AG08395 (cell line): ENCODE results near the gene CFAP20DC.
A peak's percentile ranks its signal among the peaks of the same experiment; 100 is the strongest.
"Not testable (repeated sequence)": the region's sequence is repeated elsewhere in the genome, so short reads cannot be mapped to it uniquely, and the experiment has no call there.

ENCODE experiments used
- DNase-seq: peaks from one replicate; pipeline ENCODE4 v3.0.0; 2012; ENCODE audit warnings: mixed read lengths, low spot score

CFAP20DC gene

DNA sequence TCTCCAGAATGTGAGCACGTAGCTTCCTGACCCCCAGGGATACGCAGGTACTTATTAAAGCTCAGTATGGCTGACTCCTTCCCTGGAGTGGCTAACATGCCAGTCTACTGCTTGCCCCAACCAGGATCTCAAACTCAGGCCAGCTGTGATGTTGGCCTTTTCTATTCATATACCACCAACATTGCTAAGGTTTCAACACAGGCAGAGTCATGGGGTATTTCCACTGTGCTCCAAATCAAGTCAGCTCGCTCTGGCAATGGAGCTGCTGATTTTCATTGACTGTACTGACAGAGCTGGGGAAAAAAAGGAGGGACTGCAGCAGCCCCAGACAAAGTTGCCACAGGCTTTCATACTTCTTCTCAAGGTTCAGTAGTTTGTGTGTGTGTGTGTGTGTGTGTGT lies 87.0 kb downstream of the CFAP20DC start:
- peak; percentile 7 for DNase-seq

DNA sequence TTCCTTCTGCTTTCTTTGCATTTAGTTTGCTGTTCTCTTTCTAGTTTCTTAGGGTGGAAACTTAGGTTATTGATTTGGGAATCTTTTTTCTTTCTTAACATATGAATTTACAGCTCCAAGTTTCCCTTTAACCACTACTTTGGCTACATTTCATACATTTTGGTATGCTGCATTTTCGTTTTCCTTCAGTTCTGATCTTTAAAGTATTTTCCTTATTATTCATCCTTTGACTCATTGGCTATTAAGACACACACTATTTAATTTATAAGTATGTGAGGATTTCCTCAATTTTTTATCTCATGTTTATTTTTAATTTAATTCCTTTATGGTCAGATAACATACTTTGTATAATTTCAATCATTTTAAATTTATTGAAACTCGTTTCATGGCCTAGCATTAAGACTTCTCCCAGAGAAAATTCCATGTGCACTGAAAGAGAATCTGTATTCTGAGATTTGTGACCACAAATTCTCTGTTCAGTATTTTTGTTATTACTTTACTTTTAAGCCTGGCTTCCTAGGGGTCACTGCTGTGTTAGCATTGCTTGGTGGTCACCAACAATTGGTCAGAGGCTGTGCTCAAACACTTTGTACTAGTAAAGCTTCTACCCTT lies 87.7 kb downstream of the CFAP20DC start:
- peak; percentile 30 for DNase-seq

DNA sequence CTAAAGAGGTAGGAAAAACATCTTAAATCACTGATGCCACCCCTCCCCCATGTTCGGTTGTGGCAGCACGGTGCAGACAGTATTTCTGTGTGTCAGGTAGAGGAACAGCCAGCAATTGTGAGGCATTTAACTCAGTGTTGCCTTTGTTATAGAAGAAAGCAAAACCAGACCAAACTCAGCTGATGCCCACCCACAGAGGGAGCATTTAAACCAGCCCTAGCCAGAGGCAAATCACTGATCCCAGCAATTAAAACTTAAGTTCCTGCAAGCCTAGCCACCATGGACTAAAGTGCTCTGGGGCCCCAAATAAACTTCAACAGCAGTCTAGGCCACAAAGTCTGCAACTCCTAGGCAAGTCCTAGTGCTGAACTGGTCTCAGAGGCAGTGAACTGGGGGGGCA lies 94.5 kb downstream of the CFAP20DC start:
- no peak for DNase-seq

DNA sequence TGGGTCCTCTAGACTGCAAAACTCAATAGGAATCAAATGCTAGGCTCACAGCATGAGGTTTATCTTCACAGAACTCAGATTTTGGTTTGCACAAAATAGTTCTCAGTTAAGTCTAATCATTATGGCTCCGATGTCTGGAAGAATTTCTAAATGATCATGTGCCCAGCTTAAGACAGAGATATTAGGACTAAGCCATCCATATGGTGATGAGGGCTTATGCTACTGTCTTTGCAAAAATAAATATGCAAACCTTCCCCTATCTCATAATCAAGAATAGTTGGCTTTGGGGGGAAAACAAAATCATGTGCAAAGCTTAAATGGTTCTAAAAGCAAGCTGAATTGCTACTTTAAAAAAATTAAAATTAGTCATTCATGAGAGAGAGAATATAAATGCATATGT lies 96.5 kb downstream of the CFAP20DC start:
- DNase-seq = no peak

DNA sequence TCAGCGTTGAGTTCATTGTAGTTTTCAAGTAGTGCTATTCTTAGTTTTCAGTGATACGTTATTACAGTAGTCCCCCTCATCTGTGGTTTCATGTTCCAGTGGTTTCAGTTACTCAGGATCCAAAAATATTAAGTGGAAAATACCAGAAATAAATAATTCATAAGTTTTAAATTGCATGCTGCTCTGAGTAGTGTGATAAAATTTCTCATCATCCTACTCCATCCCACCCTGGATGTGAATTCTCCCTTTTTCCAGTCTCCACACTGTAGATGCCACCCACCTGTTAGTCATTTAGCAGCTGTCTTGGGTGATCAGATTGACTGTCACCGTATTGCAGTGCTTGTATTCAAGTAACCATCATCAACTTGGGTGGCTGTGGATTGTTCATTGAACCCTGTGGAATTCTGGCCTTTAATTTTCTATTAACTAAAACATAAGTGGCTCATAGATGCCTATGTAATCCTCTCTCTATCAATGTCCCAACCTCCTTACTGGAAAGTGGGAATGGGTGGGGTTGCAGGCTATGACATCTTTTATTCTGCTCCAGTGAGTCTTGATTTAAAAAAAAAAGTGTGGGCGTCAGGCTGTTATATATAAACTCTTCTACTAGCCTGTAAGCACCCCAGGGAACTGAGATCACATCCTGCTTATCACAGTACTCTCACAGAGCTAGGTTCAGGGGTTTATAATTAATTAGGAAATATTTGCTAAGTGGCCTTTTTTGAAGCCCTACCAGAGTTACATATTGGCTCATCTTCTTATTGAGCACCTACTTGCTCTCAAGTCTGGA lies 97.5 kb downstream of the CFAP20DC start:
- no peak for DNase-seq

DNA sequence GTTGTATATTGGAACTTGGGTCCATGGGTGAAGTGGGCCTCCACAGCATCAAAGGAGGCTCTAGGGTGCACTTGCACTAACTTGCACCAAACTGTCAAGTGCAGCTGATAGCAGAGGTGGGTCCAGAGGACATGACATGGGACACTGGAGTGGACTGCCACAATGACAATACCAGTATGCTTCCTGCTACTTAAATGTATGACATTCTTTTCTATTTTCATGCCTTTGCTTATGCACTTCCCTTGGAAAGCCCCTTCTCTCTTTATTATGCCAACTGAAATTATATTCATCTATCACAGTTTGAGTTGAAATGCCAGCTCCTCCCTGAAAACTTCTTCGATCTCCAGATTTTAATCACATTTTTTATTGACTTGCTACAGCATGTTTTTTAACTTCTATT lies 101.8 kb downstream of the CFAP20DC start:
- DNase-seq = no peak

DNA sequence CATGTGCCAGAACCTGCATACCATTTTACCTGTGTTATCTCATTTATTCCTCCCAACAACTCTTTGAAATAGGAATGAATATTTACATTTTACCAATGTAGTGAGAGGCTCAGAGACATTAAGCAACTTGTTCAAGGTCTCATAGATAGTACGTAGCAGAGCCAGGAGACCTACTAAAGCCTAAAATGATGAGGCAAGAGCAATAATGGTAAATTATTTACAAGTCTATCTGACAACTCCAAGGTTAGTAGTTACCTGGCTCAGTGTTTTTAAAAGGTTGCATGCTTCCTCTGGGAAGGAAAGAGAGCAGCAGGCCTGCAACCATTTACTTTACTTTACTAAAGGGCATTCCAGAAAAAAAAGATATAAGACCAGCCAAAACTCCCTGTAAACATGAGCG lies 103.0 kb downstream of the CFAP20DC start:
- no peak for DNase-seq

DNA sequence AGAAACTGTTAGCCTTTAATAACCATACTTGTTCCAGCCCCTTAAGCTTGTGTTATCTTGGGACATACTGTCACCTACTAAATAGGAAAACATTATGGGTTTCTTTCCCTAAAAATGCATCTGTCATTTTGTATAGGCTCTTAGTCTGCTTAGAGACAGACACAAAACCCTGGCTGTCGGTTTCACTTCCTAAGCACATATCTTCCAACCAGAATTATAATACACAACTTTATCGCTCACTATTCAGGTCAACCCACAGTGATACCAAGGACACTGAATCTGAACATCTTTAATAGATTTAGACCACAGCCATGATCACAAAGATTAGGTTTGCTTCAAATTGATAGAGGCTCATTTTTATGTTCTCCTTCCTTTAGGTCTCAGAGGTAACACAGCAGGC lies 111.8 kb downstream of the CFAP20DC start:
- no peak for DNase-seq

DNA sequence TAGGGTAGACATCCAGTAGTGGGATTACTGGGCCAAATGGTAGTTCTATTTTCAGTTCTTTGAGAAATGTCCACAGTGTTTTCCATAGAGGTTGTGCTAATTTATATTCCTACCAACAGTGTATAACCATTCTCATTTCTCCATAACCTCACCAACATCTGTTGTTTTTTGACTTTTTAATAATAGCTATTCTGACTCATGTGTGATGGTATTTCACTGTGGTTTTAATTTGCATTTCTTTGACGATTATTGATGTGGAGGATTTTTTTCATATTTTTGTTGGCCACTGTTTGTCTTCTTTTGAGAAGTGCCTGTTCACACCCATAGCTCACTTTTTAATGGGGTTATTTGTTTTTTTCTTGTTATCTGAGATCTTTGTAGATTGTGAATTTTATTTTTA lies 125.2 kb downstream of the CFAP20DC start:
- no peak for DNase-seq

DNA sequence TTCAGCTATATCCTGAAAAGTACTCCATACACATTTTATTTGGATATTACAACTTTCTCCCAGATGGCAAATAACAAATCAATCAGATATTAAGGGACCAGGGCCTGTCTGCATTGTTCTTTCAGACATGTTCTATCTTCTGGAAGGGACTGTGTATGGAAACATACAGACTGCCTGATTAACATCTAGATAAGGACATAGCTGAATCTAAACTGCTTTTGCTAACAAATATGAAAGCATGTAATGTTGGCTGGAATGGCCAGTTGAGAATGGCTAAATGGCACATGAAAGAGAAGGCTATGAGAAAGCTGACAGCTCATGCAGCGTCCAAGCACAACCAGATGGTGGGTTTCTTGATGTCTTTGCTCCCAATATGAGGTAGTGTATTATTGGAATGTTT lies 149.4 kb downstream of the CFAP20DC start:
- no peak for DNase-seq

DNA sequence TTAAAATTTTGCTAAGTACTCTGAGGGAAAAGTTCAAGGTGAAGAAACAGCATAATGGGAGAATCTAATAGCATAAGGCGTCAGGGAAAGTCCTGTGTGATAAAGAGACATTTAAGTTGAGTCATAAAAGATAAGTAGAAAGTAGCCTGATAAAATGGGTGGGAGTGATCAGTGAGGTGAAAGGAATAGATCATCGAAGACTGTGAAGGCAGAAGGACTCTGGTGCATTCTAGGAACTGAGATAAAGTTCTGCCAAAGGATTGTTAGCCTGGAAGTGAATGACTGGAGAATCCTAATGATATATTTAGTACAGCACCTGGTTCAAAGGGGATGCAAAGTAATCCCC lies 149.9 kb downstream of the CFAP20DC start:
- no peak for DNase-seq

DNA sequence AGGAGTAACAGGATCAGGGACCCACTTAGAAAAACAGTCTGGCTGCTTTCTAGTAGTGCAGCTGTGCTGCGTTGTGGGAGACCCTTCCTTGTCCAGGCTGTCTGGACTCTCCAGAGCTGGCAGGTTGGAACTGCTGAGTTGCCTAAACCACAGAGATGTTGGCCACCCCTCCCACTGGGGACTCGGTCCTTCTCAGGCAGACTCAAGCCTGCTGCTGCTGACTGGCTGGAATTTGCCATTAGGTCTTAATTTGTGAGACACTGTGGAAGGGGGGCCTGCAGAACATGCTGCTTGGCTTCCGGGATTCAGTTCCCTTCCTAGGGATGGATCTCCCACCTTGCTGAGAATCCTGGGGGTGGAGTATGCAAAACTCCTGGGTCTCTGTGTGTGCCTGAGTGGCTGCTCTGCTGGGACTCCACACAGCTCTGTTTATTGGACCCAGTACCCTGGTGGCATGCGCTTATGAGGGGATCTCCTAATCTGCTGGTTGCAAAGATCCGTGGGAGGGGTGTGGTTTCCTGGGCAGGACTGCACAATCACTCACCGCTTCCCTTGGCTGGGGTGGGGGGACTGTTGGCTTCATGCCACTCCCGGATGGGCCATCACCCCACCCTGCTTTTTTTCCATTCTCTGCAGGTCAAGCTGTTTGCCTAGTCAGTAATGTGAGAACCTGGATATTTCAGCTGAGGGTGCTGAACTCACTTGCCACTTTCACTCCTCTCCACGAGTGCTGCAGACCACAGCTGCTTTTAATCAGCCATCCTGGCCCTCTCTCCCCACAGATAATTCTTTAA lies 150.5 kb downstream of the CFAP20DC start:
- DNase-seq = peak; percentile 7

DNA sequence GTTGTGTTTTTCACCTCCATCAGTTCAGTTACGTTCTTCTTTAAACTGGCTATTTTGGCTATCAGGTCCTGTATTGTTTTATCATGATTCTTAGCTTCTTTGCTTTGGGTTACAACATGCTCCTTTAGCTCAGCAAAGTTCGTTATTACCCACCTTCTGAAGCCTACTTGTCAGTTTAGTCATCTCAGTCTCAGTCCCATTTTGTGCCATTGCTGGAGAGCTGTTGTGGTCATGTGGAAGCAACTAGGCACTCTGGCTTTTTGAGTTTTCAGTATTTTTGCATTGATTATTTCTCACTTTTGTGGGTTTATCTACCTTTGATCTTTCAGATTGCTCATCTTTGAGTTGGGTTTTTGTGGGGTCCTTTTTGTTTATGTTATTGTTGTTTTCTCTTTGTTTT lies 151.3 kb downstream of the CFAP20DC start:
- no peak for DNase-seq

DNA sequence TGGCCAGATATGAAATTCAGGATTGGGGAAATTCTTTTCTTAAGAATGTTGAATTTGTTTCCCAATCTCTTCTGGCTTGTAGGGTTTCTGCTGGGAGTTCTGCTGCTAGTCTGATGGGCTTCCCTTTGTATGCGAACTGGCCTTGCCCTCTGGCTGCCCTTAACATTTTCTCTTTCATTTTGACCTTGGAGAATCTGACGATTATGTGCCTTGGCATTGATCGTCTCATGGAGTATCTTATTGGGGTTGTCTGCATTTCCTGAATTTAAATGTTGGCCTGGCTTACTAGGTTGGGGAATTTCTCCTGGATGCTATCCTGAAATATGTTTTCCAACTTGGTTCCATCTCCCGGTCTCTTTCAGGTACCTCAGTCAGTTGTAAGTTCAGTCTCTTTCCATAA lies 152.2 kb downstream of the CFAP20DC start:
- no peak for DNase-seq

DNA sequence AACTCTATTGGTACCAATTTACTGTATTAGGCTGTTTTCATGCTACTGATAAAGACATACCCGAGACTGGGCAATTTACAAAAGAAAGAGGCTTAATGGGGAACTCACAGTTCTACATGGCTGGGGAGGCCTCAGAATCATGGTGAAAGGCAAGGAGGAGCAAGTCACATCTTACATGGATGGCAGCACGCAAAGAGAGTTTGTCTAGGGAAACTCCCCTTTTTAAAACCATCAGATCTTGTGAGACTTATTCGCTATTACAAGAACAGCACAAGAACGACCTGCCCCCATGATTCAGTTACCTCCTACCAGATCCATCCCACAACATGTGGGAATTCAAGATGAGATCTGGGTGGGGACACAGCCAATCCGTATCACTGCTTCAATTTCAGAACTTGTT lies 154.1 kb downstream of the CFAP20DC start:
- not testable (repeated sequence) for DNase-seq

DNA sequence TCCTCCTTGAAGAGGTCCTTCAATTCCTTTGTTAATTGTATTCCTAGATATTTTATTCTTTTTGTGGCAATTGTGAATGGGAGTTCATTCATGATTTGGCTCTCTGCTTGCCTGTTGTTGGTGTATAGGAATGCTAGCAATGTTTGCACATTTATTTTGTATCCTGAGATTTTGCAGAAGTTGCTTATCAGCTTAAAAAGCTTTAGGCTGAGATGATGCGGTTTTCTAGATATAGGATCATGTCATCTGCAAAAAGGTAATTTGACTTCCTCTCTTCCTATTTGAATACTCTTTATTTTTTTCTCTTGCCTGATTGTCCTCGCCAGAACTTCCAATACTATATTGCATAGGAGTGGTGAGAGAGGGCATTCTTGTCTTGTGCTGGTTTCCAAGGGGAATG lies 157.3 kb downstream of the CFAP20DC start:
- not testable (repeated sequence) for DNase-seq

DNA sequence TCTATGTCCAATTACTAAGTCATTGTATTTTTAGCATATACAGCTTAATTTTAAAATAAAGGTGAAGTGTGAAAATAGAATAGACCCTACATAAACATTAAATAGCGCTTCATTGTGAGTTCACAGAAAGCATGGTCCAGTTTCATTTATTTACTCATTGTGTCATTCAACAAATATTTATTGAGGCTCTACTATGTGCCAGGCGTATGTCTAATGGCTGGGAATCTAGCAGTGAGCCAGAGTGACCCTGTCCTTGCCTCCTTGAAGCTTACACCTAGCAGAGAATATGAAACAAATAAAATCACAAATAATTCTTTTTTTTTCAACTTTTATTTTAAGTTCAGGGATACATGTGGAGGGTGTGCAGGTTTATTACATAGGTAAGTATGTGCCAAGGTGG lies 161.7 kb downstream of the CFAP20DC start:
- DNase-seq = no peak

DNA sequence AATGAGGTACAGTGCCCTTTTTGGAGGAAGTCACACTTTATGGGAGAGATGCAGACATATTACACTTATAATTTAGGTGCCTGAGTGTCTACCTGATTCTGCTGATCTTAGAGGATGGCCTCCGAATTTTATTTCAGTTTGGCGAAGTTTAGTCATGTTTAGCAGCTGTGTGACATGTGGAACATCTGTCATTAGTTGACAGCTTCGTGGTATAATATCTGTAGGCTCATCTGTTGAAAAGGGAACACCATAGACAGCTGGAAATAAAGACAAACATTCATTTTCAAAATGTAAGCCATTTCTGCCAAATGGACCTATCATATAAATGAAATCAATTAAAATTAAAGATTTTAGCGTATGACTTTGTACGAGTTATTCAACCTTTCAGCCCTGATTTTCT lies 165.4 kb downstream of the CFAP20DC start:
- DNase-seq = no peak

DNA sequence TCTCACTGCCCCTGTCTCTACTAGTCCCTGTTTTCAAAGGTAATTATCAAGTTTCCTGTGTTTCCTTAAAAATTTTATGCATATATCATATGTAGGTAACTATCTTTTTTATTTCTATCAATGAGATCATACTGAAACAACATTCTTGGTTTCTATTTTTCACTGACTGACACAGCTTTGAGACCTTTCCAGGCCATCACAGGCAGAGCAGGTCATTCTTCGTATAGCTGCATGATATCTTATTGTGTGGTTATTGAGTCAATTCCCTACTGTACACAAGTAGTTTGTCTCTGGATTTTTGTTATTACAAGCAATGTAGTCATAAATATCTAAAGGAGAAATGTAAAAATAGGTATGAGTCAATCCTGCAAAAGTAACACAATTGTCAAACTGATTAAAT lies 169.6 kb downstream of the CFAP20DC start:
- DNase-seq = no peak

DNA sequence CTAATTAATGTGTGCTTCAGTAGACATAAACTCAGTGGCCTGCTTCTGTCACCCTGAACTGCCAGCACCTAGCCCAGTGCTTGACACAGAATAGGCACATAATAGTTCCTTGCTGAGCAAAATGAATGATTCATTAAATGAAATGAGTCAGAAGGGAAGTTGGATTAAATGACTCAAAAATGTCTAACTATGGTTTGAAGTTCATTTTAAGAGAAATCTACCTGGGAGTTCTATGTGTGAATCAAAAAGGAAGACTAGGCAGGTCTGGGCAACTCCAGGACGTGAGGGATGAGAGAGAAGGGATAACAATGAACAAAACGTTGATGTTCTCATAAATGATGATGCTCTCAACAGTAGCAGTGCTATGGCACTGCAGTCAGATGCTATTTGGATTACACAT lies 175.0 kb downstream of the CFAP20DC start:
- peak; percentile 24 for DNase-seq

DNA sequence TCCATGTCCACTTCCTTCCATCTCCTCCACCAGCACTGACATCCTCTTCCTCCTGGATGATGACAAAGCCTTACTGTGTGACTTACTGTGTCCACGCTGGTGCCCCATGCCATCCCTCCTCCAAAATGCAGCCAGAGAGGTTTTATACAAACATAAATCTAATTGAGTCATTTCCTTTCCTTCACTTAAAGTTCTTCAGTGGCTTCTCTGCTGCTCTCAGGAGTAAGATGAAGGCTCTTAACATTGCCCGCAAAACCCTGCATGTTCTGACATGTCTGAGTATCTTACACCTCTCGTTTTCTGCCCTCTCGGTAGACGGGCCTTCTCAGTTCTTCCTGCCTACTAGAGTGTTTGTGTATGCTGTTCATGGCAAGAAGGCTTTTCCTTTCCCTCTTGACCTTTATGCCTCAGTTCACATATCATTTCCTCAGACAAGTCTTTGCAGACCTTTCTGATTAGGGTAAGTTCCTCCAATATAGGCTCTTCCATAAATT lies 175.5 kb downstream of the CFAP20DC start:
- no peak for DNase-seq

DNA sequence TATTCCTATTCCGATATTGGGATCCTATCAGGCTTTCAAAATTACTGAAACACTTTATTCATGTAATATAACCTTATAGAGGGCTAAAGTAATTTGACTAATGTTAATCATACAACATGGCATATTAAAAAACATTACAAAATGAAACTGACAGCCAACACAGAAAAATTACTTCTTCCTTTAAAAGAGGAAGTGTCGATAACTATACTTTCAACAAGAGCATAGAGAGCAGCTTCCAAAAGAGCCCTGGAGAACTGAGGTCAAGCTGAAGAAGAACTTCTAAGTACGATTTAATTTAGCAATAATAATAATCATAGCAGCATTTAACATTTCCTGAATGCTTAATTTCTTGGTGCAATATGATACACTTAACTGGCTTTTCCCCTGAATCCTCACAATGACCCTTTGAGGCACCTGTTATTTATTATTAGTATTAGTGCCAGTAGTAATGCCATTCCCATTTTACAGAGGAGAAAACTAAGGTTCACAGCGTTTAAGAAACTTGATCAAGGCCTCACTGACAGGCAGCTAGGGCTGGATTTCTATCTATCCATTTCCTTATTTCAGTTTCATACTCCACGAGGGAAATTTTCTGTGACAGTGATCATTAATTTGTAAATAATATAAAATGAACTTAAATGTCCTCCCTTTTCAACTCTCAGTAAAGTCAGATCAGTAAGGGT lies 181.6 kb downstream of the CFAP20DC start:
- no peak for DNase-seq
